HG02840 (cell line): ENCODE results near the gene FAM162B.
"Not testable (repeated sequence)": the region's sequence is repeated elsewhere in the genome, so short reads cannot be mapped to it uniquely, and the experiment has no call there.

Source experiments
- ATAC-seq: cut with Tn5 transposase; IDR thresholded peaks from one replicate; pipeline ENCODE4 v1.9.1; 2021; ENCODE audit warnings: mild to moderate bottlenecking, moderate library complexity, moderate number of reproducible peaks; ENCODE audit not compliant: unreplicated experiment, low FRiP score

Gene FAM162B

GRCh38 chr6:116730513-116730912 lies 35.0 kb downstream of the FAM162B start:
- no peak for ATAC-seq

- no peak for ATAC-seq
Observed at GRCh38 chr6:116726947-116727346, 38.6 kb downstream of the FAM162B start.

GRCh38 chr6:116714761-116715160 lies 50.8 kb downstream of the FAM162B start:
- no peak for ATAC-seq

- no peak for ATAC-seq
Observed at GRCh38 chr6:116714296-116714695, 51.2 kb downstream of the FAM162B start.

GRCh38 chr6:116705917-116706316 lies 59.6 kb downstream of the FAM162B start:
- no peak for ATAC-seq

- ATAC-seq, result not testable (repeated sequence)
Observed at GRCh38 chr6:116703888-116704287, 61.6 kb downstream of the FAM162B start.
